Measurements from ENCODE around the gene UCKL1. TPM values are rescaled to one million over a fixed set of nuclear protein-coding genes. Genes with fewer than 3 reads are reported as not detected.
A peak's percentile ranks its signal among the peaks of the same experiment; 100 is the strongest.

Gene UCKL1
- total RNA-seq, 2 donors from 2014 or later: 46.6 to 66.2 TPM

- H3K36me3 ChIP-seq: peaks cover 0 to 11% of the 10 kb centered on the region in 2 donors
Measured at GRCh38 chr20:63982937-63983336, 26.7 kb upstream of the UCKL1 start.

DNA sequence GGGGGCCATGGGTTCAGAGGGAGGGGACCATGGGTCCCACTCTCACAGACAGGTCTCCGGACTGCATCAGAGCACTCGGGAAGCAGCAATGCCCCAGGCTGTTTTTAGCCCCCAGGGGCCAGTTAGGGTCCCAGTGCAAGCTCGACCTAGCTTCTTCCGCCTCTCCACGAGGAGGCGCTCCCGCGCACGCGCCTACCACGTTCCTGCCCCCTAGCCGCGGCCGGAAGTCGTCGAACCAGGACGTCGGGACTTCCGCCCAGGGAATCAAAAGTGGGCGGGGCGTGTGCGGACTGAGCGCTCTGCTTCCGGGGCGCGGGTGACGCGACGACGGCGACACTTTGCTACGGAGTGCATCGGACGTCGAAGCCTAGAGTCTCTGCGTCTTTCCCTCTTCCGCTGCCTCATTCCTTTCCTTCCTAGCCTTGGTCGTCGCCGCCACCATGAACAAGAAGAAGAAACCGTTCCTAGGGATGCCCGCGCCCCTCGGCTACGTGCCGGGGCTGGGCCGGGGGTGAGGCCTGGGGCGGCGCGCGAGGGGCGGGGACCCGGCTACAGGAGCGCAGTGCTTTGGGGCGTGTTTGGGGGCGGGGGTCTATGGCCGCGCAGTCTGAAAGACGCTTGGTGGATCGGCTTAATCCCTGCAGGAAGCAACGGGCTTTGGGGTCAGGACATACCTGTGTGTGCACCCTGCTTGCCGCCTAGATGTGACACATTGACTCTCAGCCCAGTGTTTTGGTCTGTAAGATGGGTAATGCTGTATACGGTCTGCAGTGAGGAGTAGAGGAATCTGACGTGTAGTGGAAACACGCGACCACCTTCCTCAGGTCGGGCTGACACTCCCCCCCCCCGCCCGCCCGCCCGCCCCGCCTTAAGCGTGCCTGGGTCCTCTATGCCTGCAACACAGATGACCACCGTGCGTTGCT lies 24.9 kb upstream of the UCKL1 start, which contains the start of gene PRPF6:
PRPF6 (plus strand) TSS at position 327 of the 923 bp plus-strand sequence; CDS start at position 441, 114 bp downstream.
- Histone ChIP-seq H3K36me3 (peaks cover 0 to 7% of the 10 kb centered on the region in 2 donors), H3K9me3 (no peaks in the 10 kb centered on the region), H3K4me1 (replicated peaks) (peaks cover 7% of the 10 kb centered on the region), H3K27me3 (replicated peaks; ENCODE audit: insufficient read depth) (no peaks in the 10 kb centered on the region), H3K4me3 (peak within 1 kb of the TSS; percentile 79), H3K27ac (peak within 1 kb of the TSS; percentile 73 to 75)
- peak; percentile 74 to 96 (median 88) for TF ChIP-seq CTCF (IDR thresholded peaks at IDR 0.05)
- TF ChIP-seq POLR2A (IDR thresholded peaks at IDR 0.05): no peak
- TF ChIP-seq POLR2AphosphoS5 (IDR thresholded peaks at IDR 0.05): peak; percentile 99
- 2% methylated on average over 72 of the region's 75 CpGs for WGBS
- intact Hi-C loops (cut with DNase I): no loop called here
- peak; percentile 90 for DNase-seq (ENCODE audit: low spot score)

More at GRCh38 chr20:63982937-63983336, 26.7 kb upstream of the UCKL1 start:
- no peak for DNase-seq (ENCODE audit: low spot score)
- Histone ChIP-seq H3K4me3 (no peak overlapping the region), H3K9me3 (no peaks in the 10 kb centered on the region), H3K27me3 (replicated peaks; ENCODE audit: insufficient read depth) (no peaks in the 10 kb centered on the region), H3K27ac (no peak overlapping the region), H3K4me1 (replicated peaks) (peaks cover 7% of the 10 kb centered on the region)
- intact Hi-C loops (cut with DNase I): no loop called here
- 88% methylated on average over 14 of the region's 14 CpGs for WGBS
- TF ChIP-seq POLR2A (IDR thresholded peaks at IDR 0.05) (no peak), POLR2AphosphoS5 (IDR thresholded peaks at IDR 0.05) (no peak), CTCF (IDR thresholded peaks at IDR 0.05) (no peak)

DNA sequence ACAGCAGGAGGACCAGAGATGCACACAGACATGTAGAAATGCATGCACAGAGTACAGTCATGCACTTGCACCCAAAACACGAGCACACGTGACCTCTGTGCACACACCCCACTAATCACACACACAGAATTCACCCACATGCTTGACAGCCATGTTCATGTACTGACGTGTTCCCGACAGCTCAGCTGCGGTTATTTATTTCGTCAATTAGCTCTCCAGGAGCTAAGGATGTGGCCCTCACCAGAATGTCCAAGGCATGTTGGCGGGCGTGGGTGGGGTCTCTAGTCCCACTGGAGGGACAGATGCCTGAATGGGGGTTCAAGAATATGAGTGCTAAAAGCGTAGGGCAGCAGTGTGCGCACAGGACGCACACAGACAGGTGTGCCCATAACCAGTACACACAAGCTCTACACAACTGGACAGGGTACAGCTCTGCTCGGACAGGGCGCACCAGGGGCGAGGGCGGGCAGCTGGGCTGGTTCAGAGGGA lies 24.1 kb upstream of the UCKL1 start:
- intact Hi-C loops (cut with DNase I): no loop called here
- H3K27me3 ChIP-seq (replicated peaks; ENCODE audit: insufficient read depth): no peaks in the 10 kb centered on the region
- DNase-seq (ENCODE audit: low spot score): no peak
- peak overlapping the region; percentile 79 for H3K4me3 ChIP-seq
- H3K9me3 ChIP-seq: no peaks in the 10 kb centered on the region
- peaks cover 0 to 7% of the 10 kb centered on the region in 2 donors for H3K36me3 ChIP-seq
- peak overlapping the region; percentile 73 to 75 for H3K27ac ChIP-seq
- WGBS: 63% methylated on average over 15 of the region's 15 CpGs
- TF ChIP-seq POLR2AphosphoS5 (IDR thresholded peaks at IDR 0.05): no peak
- no peak for TF ChIP-seq CTCF (IDR thresholded peaks at IDR 0.05)
- TF ChIP-seq POLR2A (IDR thresholded peaks at IDR 0.05): no peak
- peaks cover 7% of the 10 kb centered on the region for H3K4me1 ChIP-seq (replicated peaks)

- intact Hi-C loops (cut with DNase I): loop anchor here (10.0 kb wide), 2 partner anchors 205 to 335 kb away; no protein-coding TSS in a partner anchor
- Histone ChIP-seq H3K27ac (peak within 1 kb of the TSS; percentile 75 to 83), H3K4me3 (peak within 1 kb of the TSS; percentile 46 to 58), H3K9me3 (no peaks in the 10 kb centered on the region), H3K27me3 (replicated peaks; ENCODE audit: insufficient read depth) (no peaks in the 10 kb centered on the region), H3K4me1 (replicated peaks) (peaks cover 7% of the 10 kb centered on the region), H3K36me3 (peaks cover 0 to 3% of the 10 kb centered on the region in 2 donors)
- no peak for DNase-seq (ENCODE audit: low spot score)
- WGBS: 4% methylated on average over 29 of the region's 52 CpGs
- TF ChIP-seq CTCF (IDR thresholded peaks at IDR 0.05): peak in 2 of 4 experiments; percentile 36 to 42
- no peak for TF ChIP-seq POLR2AphosphoS5 (IDR thresholded peaks at IDR 0.05)
Measured at GRCh38 chr20:63979557-63980316, 23.5 kb upstream of the UCKL1 start, which contains the start of gene SAMD10. Gene SAMD10 (minus strand): TSS chr20:63979642. CDS start chr20:63979467, 175 bp downstream.

Data from prostate gland (tissue), 2 donors.